Measurements from ENCODE around the gene ALDOC. TPM values are rescaled to one million over a fixed set of nuclear protein-coding genes. Genes with fewer than 3 reads are reported as not detected.

The ALDOC gene
- polyA plus RNA-seq, 2 of the 4 experiments (the other 2 are of a cell fraction): 1.9 to 6.3 TPM

- TF ChIP-seq REST (IDR thresholded peaks at IDR 0.05) (no peak), SREBF2 (IDR thresholded peaks at IDR 0.05) (no peak), EHMT2 (IDR thresholded peaks at IDR 0.05; ENCODE audit: low read depth) (no peak), CHD4 (IDR thresholded peaks at IDR 0.05; ENCODE audit: borderline replicate concordance) (no peak), KDM5A (IDR thresholded peaks at IDR 0.05) (no peak), EHF (CRISPR knock-in tag; IDR thresholded peaks at IDR 0.05) (no peak), ESRRA (IDR thresholded peaks at IDR 0.05; ENCODE audit: borderline replicate concordance, low read length) (no peak), CHD2 (IDR thresholded peaks at IDR 0.05; ENCODE audit: low read length, partially characterized antibody) (no peak)
Measured at GRCh38 chr17:28523186-28523585, 53.5 kb downstream of the ALDOC start (continued).

Other genes starting within 250 kb of the ALDOC start
- gene IFT20, start 241.4 kb downstream of the ALDOC start, polyA plus RNA-seq (2011; rRNA removed): 58.7 and 72.1 TPM in 2 replicates
- gene IFT20, start 241.4 kb downstream of the ALDOC start, polyA plus RNA-seq (2017; fragmentation: RNase III; extraction: RNeasy Plus Mini Kit Qiagen cat#74134 plus additional on column Dnase treatment): 53.8 to 57.4 TPM (median 56.8 TPM) in 3 replicates
- 66.2 and 68.3 TPM in 2 replicates for gene TNFAIP1, start 241.1 kb downstream of the ALDOC start, polyA plus RNA-seq (2011; rRNA removed)
- gene TNFAIP1, start 241.1 kb downstream of the ALDOC start, polyA plus RNA-seq (2017; fragmentation: RNase III; extraction: RNeasy Plus Mini Kit Qiagen cat#74134 plus additional on column Dnase treatment): 37.4 to 38.8 TPM (median 37.4 TPM) in 3 replicates
- gene POLDIP2, start 219.4 kb downstream of the ALDOC start, polyA plus RNA-seq (2011; rRNA removed): 132 and 162 TPM in 2 replicates
- 125 to 130 TPM (median 127 TPM) in 3 replicates for gene POLDIP2, start 219.4 kb downstream of the ALDOC start, polyA plus RNA-seq (2017; fragmentation: RNase III; extraction: RNeasy Plus Mini Kit Qiagen cat#74134 plus additional on column Dnase treatment)
- not detected in 2 replicates for gene SEBOX, start 211.7 kb downstream of the ALDOC start, polyA plus RNA-seq (2011; rRNA removed)
- not detected in 3 replicates for gene SEBOX, start 211.7 kb downstream of the ALDOC start, polyA plus RNA-seq (2017; fragmentation: RNase III; extraction: RNeasy Plus Mini Kit Qiagen cat#74134 plus additional on column Dnase treatment)
- gene VTN, start 206.6 kb downstream of the ALDOC start, polyA plus RNA-seq (2011; rRNA removed): 10.2 and 14.2 TPM in 2 replicates
- 24.5 to 31.1 TPM (median 25.5 TPM) in 3 replicates for gene VTN, start 206.6 kb downstream of the ALDOC start, polyA plus RNA-seq (2017; fragmentation: RNase III; extraction: RNeasy Plus Mini Kit Qiagen cat#74134 plus additional on column Dnase treatment)
- gene SARM1, start 205.2 kb downstream of the ALDOC start, polyA plus RNA-seq (2011; rRNA removed): 4.0 and 4.8 TPM in 2 replicates
- gene SARM1, start 205.2 kb downstream of the ALDOC start, polyA plus RNA-seq (2017; fragmentation: RNase III; extraction: RNeasy Plus Mini Kit Qiagen cat#74134 plus additional on column Dnase treatment): 6.1 to 7.5 TPM (median 6.9 TPM) in 3 replicates
- gene SLC46A1, start 170.7 kb downstream of the ALDOC start, polyA plus RNA-seq (2011; rRNA removed): 12.8 and 21.4 TPM in 2 replicates
- gene SLC46A1, start 170.7 kb downstream of the ALDOC start, polyA plus RNA-seq (2017; fragmentation: RNase III; extraction: RNeasy Plus Mini Kit Qiagen cat#74134 plus additional on column Dnase treatment): 21.5 to 23.8 TPM (median 23.7 TPM) in 3 replicates
- gene SLC13A2, start 103.3 kb downstream of the ALDOC start, polyA plus RNA-seq (2011; rRNA removed): 0.06 and 0.16 TPM in 2 replicates
- not detected in 3 replicates for gene SLC13A2, start 103.3 kb downstream of the ALDOC start, polyA plus RNA-seq (2017; fragmentation: RNase III; extraction: RNeasy Plus Mini Kit Qiagen cat#74134 plus additional on column Dnase treatment)
- gene FOXN1, start 70.5 kb downstream of the ALDOC start, polyA plus RNA-seq (2011; rRNA removed): not detected in 2 replicates
- gene FOXN1, start 70.5 kb downstream of the ALDOC start, polyA plus RNA-seq (2017; fragmentation: RNase III; extraction: RNeasy Plus Mini Kit Qiagen cat#74134 plus additional on column Dnase treatment): not detected in 3 replicates
- 50.5 and 53.5 TPM in 2 replicates for gene UNC119, start 24.3 kb downstream of the ALDOC start, polyA plus RNA-seq (2011; rRNA removed)
- 22.8 to 27.8 TPM (median 26.0 TPM) in 3 replicates for gene UNC119, start 24.3 kb downstream of the ALDOC start, polyA plus RNA-seq (2017; fragmentation: RNase III; extraction: RNeasy Plus Mini Kit Qiagen cat#74134 plus additional on column Dnase treatment)
- gene PIGS, start 5.4 kb downstream of the ALDOC start, polyA plus RNA-seq (2011; rRNA removed): 50.0 and 53.2 TPM in 2 replicates
- 46.6 to 53.3 TPM (median 53.2 TPM) in 3 replicates for gene PIGS, start 5.4 kb downstream of the ALDOC start, polyA plus RNA-seq (2017; fragmentation: RNase III; extraction: RNeasy Plus Mini Kit Qiagen cat#74134 plus additional on column Dnase treatment)
- gene SPAG5, start 22.1 kb upstream of the ALDOC start, polyA plus RNA-seq (2011; rRNA removed): 111 and 123 TPM in 2 replicates
- 106 to 111 TPM (median 107 TPM) in 3 replicates for gene SPAG5, start 22.1 kb upstream of the ALDOC start, polyA plus RNA-seq (2017; fragmentation: RNase III; extraction: RNeasy Plus Mini Kit Qiagen cat#74134 plus additional on column Dnase treatment)
- gene RSKR, start 37.3 kb upstream of the ALDOC start, polyA plus RNA-seq (2011; rRNA removed): 18.7 and 22.0 TPM in 2 replicates
- gene RSKR, start 37.3 kb upstream of the ALDOC start, polyA plus RNA-seq (2017; fragmentation: RNase III; extraction: RNeasy Plus Mini Kit Qiagen cat#74134 plus additional on column Dnase treatment): 5.6 to 6.6 TPM (median 5.8 TPM) in 3 replicates
- gene BLTP2, start 68.3 kb upstream of the ALDOC start, polyA plus RNA-seq (2011; rRNA removed): 150 and 243 TPM in 2 replicates
- gene BLTP2, start 68.3 kb upstream of the ALDOC start, polyA plus RNA-seq (2017; fragmentation: RNase III; extraction: RNeasy Plus Mini Kit Qiagen cat#74134 plus additional on column Dnase treatment): 78.8 to 81.1 TPM (median 79.8 TPM) in 3 replicates
- 87.9 and 113 TPM in 2 replicates for gene SDF2, start 85.0 kb upstream of the ALDOC start, polyA plus RNA-seq (2011; rRNA removed)
- gene SDF2, start 85.0 kb upstream of the ALDOC start, polyA plus RNA-seq (2017; fragmentation: RNase III; extraction: RNeasy Plus Mini Kit Qiagen cat#74134 plus additional on column Dnase treatment): 86.0 to 96.4 TPM (median 93.8 TPM) in 3 replicates
- gene SUPT6H, start 85.3 kb upstream of the ALDOC start, polyA plus RNA-seq (2011; rRNA removed): 51.4 and 61.0 TPM in 2 replicates
- 63.8 to 64.6 TPM (median 64.2 TPM) in 3 replicates for gene SUPT6H, start 85.3 kb upstream of the ALDOC start, polyA plus RNA-seq (2017; fragmentation: RNase III; extraction: RNeasy Plus Mini Kit Qiagen cat#74134 plus additional on column Dnase treatment)
- 3.8 and 4.0 TPM in 2 replicates for gene PROCA1, start 135.0 kb upstream of the ALDOC start, polyA plus RNA-seq (2011; rRNA removed)
- 2.5 to 4.9 TPM (median 4.2 TPM) in 3 replicates for gene PROCA1, start 135.0 kb upstream of the ALDOC start, polyA plus RNA-seq (2017; fragmentation: RNase III; extraction: RNeasy Plus Mini Kit Qiagen cat#74134 plus additional on column Dnase treatment)
- 288 and 328 TPM in 2 replicates for gene RAB34, start 141.0 kb upstream of the ALDOC start, polyA plus RNA-seq (2011; rRNA removed)
- gene RAB34, start 141.0 kb upstream of the ALDOC start, polyA plus RNA-seq (2017; fragmentation: RNase III; extraction: RNeasy Plus Mini Kit Qiagen cat#74134 plus additional on column Dnase treatment): 207 to 212 TPM (median 211 TPM) in 3 replicates
- 2,521 and 2,887 TPM in 2 replicates for gene RPL23A, start 143.1 kb upstream of the ALDOC start, polyA plus RNA-seq (2011; rRNA removed)
- 1,026 to 1,151 TPM (median 1,061 TPM) in 3 replicates for gene RPL23A, start 143.1 kb upstream of the ALDOC start, polyA plus RNA-seq (2017; fragmentation: RNase III; extraction: RNeasy Plus Mini Kit Qiagen cat#74134 plus additional on column Dnase treatment)
- 83.3 and 86.7 TPM in 2 replicates for gene TLCD1, start 149.3 kb upstream of the ALDOC start, polyA plus RNA-seq (2011; rRNA removed)
- 36.7 to 43.9 TPM (median 37.7 TPM) in 3 replicates for gene TLCD1, start 149.3 kb upstream of the ALDOC start, polyA plus RNA-seq (2017; fragmentation: RNase III; extraction: RNeasy Plus Mini Kit Qiagen cat#74134 plus additional on column Dnase treatment)
- 5.1 and 7.7 TPM in 2 replicates for gene NEK8, start 151.9 kb upstream of the ALDOC start, polyA plus RNA-seq (2011; rRNA removed)
- 4.2 to 5.8 TPM (median 5.3 TPM) in 3 replicates for gene NEK8, start 151.9 kb upstream of the ALDOC start, polyA plus RNA-seq (2017; fragmentation: RNase III; extraction: RNeasy Plus Mini Kit Qiagen cat#74134 plus additional on column Dnase treatment)
- 64.0 and 70.2 TPM in 2 replicates for gene TRAF4, start 167.1 kb upstream of the ALDOC start, polyA plus RNA-seq (2011; rRNA removed)
- 65.0 to 68.2 TPM (median 66.0 TPM) in 3 replicates for gene TRAF4, start 167.1 kb upstream of the ALDOC start, polyA plus RNA-seq (2017; fragmentation: RNase III; extraction: RNeasy Plus Mini Kit Qiagen cat#74134 plus additional on column Dnase treatment)